HG03103 (cell line): ENCODE data around the gene KIF25.

Experiments
- ATAC-seq: cut with Tn5 transposase; IDR thresholded peaks from one replicate; pipeline ENCODE4 v1.9.1; 2021; ENCODE audit warnings: low read depth; ENCODE audit not compliant: unreplicated experiment

Gene KIF25

GRCh38 chr6:168033791-168034190, 36.3 kb downstream of the KIF25 start:
- no peak for ATAC-seq

DNA sequence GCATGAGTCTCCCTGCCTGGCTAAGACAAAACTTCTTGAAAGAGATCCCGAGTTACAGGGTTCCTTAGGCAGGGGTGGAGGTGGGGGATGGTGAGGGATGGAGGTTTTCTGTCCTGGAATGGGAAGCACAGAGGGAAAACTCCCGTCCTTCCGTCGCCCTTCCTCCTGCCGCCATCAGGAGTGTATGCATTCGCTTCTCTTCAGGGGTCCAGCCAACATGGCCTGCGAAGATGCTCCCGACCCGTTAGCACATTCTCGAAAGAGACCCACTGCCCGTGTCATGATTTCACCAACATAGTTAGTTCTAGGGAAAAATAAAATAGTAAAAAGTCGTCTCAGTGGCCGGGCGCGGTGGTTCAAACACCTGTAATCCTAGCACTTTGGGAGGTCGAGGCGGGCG, 37.1 kb downstream of the KIF25 start:
- no peak for ATAC-seq

GRCh38 chr6:168035098-168035660, 37.7 kb downstream of the KIF25 start:
- no peak for ATAC-seq

DNA sequence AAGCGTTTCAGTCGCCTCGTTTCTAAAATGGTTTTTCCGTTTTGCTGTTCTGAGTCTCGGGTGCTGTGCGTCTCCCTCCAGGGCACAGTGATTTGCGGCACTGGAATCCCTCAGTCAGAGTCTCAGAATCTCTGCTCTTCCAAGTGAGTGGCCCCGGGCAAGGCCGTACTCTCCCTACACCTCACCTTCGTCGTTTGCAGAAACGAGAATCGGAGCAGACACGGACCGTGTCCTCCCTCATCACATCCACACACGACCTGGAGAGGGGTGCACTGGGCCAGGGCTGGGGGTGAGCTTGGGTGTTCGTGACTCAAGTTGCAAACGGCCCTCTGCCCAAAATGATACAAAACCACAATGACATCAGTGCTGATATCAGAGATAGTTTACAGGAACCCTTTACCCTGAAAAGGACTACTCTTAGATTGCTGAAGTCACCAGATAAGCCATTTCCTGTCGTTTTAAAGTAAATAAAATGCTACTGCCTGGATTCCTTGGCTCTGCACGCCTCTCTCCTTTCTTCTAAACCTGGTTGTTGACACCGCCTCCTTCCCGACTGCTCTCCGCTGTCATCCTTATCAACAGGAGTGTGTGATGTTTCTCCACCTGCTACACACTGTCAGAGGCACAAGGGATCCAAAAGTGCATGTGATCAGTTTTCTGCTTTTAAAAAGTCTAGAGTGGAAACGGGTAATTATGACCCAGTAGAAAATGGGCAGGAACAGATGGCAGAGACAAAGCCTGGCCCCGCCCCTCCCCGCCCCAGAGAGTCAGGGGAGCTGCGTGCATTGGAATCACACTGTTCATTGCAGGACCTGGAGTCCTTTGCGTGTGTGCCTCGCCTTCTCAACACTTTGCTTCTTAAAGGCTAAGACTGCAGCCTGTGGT, 38.4 kb downstream of the KIF25 start:
- no peak for ATAC-seq

DNA sequence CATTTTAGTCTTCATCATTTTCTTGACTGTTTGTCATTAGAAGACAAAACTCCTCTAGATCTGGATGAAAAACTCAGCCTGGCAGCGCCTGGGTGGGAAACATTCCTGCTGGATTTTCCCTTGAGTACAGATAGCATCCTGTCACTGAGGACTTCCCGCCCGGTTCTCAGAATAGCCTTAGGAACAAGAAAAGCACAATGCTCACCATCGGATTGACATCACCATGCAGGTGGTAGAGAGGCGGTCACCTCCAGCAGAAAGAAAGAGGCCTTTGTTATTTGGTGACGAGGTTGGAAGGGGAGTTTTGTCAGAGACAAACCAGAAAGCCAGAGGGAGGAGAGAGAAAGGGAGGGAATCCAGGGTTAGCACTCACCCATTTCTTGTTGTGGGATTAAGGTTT, 39.8 kb downstream of the KIF25 start:
- no peak for ATAC-seq

GRCh38 chr6:168037856-168038255, 40.4 kb downstream of the KIF25 start:
- ATAC-seq, result no peak

DNA sequence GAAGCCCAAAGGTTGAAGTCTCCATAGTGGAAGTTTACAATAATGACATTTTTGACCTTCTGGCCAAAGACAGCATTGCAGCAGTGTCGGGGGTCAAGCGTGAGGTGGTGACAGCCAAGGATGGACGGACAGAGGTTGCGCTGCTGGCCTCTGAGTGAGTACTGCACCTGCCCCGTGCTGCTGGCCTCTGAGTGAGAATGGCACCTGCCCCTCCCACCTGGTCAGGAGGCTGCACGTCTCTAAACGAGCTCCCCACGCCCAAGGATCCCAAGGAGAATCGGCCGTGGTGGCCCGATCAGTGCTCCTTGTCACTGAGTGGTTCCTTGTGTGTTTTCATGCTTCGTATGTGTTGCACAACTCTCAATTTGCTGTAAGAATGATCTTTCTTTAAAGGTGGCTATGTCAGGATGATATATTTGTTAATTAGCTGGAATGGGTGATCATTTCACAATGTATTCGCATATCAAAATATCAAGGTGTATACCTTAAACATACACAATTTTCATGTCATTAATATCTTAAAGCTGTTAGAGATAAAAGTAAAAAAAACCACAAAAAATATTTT, 41.2 kb downstream of the KIF25 start:
- no peak for ATAC-seq

DNA sequence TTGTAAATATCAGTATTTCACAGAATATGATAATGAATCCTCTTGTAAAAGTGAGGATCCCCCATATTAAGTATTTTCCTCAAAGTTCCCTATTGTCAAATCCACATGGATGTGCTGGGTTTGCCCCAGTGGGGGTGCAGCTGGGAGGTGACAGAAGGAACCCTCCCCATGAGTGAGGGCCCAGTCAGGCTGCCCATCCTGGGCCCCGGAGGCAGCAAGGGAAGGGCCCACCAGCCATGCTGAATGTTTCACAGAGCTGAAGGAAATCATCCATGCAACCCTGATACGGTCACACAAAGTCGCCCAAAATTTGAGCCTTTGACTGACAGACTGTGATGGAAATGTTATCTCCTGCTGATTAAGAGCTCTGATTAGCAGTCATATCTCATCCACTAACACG, 41.8 kb downstream of the KIF25 start:
- no peak for ATAC-seq

GRCh38 chr6:168039849-168040248, 42.4 kb downstream of the KIF25 start:
- no peak for ATAC-seq

DNA sequence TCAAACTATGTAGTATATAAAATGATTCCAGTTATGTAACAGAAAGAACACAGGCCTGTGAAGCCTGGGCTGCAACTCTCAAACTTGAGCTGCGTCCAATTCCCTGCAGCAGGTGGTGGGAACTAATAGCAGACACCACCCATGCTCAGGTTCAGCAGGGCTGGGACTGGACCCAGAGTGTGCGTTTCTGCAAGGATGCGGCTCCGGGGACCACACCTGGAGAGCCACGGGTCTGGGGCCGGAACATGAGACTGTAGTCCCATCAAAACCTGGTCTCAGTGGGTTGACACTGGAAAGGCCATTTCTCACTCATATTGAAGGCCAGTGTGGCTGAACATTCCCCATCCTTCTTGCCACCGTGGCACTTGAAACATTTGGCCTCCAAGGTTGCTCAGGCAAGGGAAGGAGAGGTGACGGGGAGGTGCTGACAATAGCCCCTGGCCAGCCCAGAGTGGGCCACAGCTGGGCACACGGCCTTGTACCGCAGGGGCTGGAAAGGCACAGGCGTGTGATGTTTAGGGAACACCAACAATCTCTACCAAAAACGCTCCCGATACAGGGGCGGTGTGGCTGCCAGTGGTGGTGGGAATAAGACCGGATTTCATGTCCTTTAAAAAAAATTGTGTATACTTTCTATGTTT, 43.5 kb downstream of the KIF25 start:
- ATAC-seq, result no peak

DNA sequence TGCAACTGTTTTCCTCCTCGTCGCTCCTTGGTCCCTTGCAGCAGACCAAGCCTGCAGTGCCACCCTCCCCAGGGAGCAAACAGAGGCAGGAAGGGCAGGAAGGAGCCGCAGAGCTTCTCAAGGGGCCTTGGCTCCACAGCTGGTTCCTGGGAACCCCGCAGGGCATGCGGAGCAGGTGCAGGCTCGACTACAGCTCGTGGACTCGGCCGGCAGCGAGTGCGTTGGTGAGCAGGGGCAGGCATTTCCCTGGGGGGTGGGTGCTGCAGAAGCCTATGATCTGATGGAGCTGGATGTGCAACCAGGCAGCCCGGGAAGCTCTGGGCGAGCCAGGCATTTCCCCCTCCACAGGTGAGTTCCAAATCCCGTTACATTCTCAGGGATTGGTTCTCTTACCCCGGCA, 44.5 kb downstream of the KIF25 start:
- ATAC-seq, result no peak

- ATAC-seq, result no peak
Measured at GRCh38 chr6:168042426-168043192, 45.1 kb downstream of the KIF25 start.

GRCh38 chr6:168043193-168043847, 45.8 kb downstream of the KIF25 start:
- no peak for ATAC-seq

- ATAC-seq, result no peak
Measured at GRCh38 chr6:168043848-168044415, 46.5 kb downstream of the KIF25 start.

DNA sequence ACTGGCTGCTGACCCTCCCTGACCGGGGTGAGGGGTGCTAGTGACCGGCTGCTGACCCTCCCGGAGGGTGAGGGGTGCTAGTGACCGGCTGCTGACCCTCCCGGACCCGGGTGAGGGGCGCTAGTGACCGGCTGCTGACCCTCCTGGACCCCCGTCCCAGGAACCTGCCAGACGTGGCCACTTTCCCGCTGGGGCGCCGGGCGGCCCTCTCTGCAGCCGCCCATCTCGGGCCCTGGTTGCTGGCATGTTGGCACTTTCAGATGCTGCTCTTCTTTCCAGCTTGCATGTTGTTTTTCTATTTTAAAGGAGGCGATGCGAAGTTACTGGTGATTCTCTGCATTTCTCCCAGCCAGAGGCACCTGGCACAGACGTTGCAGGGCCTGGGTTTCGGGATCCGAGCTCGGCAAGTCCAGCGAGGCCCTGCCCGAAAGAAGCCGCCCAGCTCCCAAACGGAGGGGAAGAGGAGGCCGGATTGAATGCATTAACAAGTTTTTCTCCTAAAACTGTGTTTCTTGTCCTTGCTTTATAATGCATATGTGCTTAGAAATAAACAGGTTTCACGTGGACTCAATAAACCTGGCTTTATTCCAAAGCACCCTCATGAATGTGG, 47.2 kb downstream of the KIF25 start:
- ATAC-seq, result no peak

GRCh38 chr6:168045141-168045691, 47.7 kb downstream of the KIF25 start:
- ATAC-seq, result no peak

DNA sequence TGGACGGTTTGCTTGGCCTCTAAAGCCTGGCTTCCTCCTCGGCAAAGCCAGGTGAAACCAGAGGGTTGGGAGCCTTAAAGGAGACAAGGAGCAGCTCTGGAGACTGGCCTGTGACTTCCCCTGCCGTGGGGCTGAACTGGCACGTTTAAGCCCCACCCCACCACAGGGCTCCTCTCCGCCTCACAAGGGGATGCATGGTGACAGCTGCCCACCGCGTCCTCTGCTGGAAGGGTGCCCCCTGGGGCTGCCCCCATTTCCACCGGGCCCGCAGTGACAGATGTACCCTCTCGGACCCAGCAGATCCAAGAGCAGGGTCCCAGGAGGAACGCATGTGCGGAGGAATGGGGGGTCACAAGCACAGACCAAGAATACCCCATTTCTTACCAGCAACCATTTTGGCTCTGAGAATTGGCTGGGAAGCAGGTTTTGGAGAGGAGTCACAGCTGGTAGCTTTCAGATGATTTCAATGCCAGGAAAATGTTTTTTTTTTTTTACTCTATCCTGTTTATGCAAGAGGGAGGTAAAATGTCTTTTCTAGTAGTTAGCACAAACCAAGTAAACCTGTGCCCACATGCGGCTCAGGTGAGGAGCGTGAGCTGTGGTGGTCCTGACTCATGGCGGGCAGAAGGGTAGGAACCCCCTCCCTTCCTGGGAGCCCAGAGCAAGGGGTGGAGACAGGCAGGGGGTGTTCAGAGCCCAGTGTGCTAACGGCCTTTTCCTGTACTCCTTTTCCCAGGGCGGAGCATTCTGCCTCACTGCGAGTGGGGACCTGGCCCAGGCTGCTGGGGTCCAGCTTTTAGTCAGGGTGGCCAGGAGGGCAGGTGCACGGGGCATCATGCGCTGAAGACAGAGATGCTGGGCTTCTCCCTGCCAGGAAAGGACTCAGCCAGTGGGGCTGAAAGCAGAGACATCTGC, 48.5 kb downstream of the KIF25 start:
- no peak for ATAC-seq

GRCh38 chr6:168046696-168047095, 49.2 kb downstream of the KIF25 start:
- ATAC-seq, result no peak
